GM10266 (cell line): ENCODE measurements around the gene PVALEF.
A peak's percentile ranks its signal among the peaks of the same experiment; 100 is the strongest.
"Not testable (repeated sequence)": the region's sequence is repeated elsewhere in the genome, so short reads cannot be mapped to it uniquely, and the experiment has no call there.

Source experiments
- DNase-seq: peaks from one replicate; pipeline ENCODE4 v3.0.0; 2012; ENCODE audit errors: extremely low spot score
- CTCF ChIP-seq: IDR thresholded peaks from 2 replicates; pipeline ENCODE4 v1.5.1; 2012; ENCODE audit warnings: mild to moderate bottlenecking, low read depth; ENCODE audit not compliant: control insufficient read depth, insufficient read depth; ENCODE audit errors: missing control alignments

Gene PVALEF

GRCh38 chr17:81221371-81221841 lies 56.1 kb downstream of the PVALEF start:
- no peak for TF ChIP-seq CTCF
- DNase-seq: no peak

GRCh38 chr17:81221842-81222619 lies 56.7 kb downstream of the PVALEF start:
- DNase-seq: no peak
- TF ChIP-seq CTCF: no peak

- no peak for TF ChIP-seq CTCF
- DNase-seq: no peak
Measured at GRCh38 chr17:81222620-81222905, 57.3 kb downstream of the PVALEF start.

GRCh38 chr17:81222906-81223761 lies 57.8 kb downstream of the PVALEF start, which contains the start of gene CEP131:
Gene CEP131 (minus strand): TSS chr17:81222965. CDS start chr17:81220056, 2,909 bp downstream.
- DNase-seq: peak; percentile 100
- TF ChIP-seq CTCF: no peak

- no peak for DNase-seq
- no peak for TF ChIP-seq CTCF
Measured at GRCh38 chr17:81223762-81224130, 58.4 kb downstream of the PVALEF start.

- not testable (repeated sequence) for DNase-seq
Measured at GRCh38 chr17:81227630-81228029, 62.3 kb downstream of the PVALEF start.

- TF ChIP-seq CTCF: no peak
- DNase-seq: peak; percentile 79
Measured at GRCh38 chr17:81228420-81228819, 63.1 kb downstream of the PVALEF start.
